NCI-H1930 (cell line): ENCODE results near the gene TOR1AIP2.
A peak's percentile ranks its signal among the peaks of the same experiment; 100 is the strongest.
"Not testable (repeated sequence)": the region's sequence is repeated elsewhere in the genome, so short reads cannot be mapped to it uniquely, and the experiment has no call there.

Source experiments
- DNase-seq, 2 experiments: peaks; one replicate each; lab custom pipeline; 2025; lab: John Stamatoyannopoulos, UW

TOR1AIP2 gene

DNA sequence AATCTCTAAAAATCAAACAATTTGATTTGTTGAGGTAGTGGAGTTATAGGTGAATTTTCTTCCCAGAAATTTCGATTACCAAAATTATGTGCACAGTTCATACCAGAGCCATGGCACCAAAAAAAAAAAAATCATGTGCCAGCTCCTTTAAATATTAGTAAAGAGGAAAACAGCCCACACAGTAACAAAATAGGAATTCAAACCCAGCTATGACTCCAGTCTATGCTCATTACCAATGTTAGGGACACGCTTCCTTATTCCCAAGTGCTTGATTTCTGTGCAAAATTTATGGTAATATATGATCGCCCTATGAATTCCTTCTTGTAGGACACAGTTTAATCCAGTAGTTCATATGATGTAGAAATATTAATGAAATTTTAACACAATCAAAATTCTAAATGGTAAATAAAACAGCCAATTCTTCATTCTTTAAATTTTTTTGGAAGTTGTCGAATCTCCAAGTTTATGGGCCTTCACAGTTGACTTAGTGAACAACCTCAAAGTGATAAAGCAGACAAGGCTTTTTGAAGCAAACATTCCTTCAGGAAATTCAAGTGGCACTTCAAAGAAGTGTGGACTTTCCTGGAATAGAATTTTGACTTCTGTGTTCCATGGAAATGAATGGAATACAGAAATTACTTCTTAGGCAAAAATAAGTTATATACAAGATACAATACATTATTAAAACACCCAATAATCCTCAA, 1.9 kb downstream of the TOR1AIP2 start:
- no peak for DNase-seq

DNA sequence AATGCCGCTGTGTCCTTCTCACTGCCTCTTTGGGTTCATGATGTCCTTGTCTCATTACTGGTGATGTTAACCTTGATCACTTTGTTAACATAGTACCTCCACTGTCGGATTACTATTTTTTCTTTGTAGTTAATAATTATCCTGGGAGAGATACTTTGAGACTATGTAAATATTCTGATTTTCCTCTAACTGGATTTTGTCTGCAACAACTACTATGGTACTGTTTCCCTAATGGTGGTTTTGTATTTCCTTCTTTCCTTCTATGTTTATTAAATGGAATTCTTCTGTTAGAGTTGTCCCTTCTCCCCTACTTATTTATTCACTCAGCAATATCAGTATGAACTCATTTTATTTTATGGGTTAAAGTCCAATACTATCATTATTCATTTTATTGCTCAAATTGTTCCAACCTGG, 4.2 kb downstream of the TOR1AIP2 start:
- DNase-seq = no peak

DNA sequence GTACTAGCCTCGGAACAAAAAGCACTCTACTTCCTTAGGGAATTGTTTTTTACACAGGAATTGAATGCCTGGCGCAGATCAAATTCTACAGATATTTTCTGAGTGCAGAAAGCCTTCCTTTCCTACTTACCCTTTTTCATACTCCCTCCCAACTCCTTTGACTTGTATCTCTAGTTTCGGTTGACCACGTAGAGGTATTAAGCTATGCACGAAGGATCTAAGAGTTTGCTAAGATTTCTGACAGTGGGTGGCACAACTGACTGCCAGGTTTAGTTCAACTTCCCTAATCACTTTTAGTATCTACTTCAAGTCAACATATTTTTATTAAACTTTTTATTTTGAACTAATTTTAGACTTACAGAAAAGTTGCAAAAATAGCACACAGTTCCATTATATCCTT, 5.0 kb downstream of the TOR1AIP2 start:
- DNase-seq = no peak

DNA sequence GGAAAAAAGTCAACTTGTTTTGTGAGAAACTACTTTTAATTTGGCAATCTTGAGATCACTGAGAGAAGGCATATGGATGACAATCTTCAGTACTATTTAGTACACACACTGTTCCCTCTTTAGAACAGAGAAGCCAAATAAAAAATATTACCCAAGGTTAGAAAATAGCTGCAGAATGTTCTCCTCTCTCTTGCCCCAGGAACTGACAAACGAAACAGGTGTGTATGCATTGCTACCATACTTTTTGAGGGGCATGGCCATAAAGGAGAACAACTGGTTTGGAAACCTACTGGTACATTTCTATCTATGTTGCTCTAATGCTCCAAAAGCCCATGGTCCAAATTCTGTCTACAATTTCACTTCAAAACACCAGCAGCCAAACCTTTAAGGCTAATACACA, 5.7 kb downstream of the TOR1AIP2 start:
- no peak for DNase-seq

DNA sequence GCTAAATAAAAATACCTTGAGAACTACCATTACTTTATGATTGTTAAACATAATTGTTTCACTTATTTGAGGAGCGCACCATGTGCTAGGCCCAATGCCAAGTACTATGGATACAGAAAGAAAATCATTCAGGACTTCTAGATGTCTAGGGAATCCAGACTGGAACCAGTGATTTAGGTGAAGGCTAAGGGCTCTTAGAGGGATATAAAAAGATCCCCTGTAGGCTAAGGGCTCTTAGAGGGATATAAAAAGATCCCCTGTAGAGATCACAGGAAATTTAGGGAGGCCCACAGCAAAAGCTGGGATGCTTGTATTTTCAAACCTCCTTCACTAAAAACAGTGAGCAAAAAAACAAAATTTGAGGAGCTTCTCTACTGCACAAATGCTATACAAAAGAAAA, 6.7 kb downstream of the TOR1AIP2 start:
- DNase-seq = no peak

DNA sequence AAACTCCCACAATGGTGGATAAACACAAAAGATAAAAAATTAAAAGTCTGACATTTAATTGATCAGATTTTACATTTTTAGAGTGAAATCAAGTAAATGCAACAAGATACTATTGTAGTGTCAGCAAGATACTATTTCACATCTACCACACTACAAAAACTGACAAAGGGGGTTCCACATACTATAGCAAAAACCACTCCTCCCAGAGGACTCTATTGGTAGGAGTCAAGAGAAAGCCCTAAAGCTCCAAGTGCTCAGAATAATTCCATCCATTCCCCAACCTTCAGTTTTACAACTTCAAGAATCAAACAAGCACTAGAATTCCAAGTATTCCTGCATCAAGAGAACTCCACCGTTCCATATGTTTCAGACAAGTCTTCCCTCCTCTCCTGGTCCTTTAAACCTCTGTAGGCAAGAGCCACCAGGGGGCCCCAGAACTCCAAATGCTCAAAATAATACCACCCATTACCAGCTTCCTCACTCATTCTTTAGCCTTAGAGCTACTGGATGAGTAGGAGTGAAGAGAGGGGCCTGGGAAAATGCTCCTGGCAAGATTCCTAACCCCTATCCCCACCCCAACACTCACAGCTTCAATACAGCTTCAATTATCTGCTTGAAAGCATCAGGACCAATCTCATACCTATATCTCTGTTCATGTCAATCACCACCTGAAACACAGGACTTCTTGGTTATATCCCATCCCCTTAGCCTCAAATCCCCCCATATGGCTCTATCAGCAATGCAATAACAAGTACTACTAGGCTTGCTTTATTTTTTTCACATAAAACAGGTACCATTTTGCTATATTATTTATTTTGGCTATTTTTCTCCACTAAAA, 9.9 kb downstream of the TOR1AIP2 start:
- peak in 1 of 2 experiments; percentile 19 for DNase-seq

DNA sequence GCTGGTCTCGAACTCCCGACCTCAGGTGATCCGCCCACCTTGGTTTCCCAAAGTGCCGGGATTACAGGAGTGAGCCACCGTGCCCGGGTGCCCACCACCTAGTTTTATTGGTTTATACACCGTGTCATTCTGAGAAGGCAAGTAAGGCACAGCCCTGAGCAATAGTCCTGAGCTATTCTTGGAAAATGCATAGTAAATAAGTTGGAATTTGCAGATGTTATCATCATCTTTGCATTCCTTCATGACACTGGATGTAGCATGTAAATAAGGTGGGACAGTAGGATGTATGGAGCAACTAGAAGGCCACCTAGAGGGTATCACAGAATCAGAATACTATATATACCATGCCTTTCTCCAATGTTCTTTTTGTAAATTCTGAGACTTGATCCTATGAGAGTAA, 11.0 kb downstream of the TOR1AIP2 start:
- DNase-seq = no peak

DNA sequence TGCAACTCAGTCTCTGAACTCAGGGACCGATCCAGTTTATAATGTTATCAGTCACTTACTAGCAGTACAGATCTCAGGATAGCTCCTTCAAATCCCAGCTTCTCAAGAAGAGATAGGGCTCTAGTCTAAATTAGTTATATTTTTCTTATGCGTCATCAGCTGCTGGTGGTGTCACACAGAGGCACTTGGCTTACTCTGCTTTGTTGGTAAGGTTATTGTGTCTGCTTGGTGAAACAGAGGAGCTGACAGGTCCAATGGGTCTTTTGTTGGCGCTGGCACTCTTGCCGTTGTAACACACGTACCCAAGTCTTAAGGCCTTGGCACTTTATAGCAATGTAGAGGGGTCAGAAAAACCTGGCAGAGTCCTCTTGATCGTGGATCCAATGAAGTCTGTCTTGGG, 12.2 kb downstream of the TOR1AIP2 start:
- no peak for DNase-seq

DNA sequence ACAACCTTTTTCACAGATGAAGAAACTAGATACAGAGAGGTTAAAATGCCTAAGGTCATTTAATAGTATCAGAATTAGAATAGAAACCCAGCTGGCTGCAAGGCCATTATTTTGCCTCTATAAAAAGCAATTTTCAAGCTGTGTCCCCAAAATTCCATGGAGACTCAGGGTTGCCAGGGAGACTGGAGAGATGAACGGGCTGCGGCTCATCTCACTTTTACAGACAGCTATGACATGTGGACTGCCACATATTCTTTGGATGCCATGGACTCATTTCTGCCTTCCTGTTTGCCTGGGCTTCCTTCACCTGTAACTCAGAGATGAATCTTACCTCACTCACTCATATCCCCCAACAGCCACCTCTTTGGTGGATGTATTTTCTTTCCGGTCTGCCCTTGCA, 17.0 kb downstream of the TOR1AIP2 start:
- no peak for DNase-seq

DNA sequence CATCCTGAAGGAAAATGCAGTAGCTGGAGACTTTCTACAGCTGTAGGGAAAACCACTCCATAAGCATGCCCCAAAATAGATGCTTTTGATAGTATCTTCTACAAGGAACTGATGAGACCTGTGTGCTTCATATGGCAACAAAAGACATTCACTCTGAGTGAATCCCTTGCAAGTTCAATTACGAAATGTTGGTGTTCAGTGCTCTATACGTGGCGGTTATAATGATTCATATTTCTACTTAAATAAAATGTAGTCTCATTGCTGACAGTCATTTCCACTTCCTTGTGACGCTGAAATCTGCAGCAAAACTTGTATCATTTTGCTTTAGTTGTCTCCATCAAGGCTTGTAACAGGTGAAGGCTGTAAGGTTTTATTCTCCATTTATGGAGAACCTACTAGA, 20.6 kb downstream of the TOR1AIP2 start:
- no peak for DNase-seq

DNA sequence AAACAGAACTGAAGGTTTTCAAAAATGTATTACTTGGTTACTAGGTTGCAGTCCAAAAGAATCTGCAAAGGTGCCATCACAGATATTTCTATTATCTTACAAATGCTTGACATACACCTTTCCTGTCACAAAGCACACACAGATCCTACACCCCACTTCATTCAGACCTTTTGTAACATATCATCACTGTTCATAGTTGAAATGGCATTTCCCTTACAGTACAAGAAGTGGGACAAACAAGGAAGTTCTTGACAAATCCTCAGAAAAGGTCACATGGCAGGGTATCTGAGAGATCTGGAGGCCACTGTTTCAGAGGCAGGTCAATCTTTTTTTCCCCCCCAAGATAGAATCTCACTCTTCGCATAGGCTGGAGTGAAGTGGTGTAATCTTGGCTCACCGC, 21.3 kb downstream of the TOR1AIP2 start:
- no peak for DNase-seq

DNA sequence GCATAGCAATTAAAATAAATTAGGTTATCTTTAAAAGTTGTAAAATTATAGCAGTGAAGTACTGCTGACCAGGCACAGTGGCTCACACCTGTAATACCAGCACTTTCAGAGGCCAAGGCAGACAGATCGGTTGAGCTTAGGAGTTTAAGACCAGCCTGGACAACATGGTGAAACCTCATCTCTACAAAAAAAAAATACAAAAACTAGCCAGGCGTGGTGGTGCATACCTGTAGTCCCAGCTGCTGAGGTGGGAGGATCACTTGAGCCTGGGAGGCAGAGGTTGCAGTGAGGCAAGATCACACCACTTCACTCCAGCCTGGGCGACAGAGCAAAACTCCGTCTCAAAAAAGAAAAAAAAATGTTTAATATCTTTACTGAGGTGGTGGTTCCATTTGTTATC, 21.8 kb downstream of the TOR1AIP2 start:
- DNase-seq = not testable (repeated sequence)

DNA sequence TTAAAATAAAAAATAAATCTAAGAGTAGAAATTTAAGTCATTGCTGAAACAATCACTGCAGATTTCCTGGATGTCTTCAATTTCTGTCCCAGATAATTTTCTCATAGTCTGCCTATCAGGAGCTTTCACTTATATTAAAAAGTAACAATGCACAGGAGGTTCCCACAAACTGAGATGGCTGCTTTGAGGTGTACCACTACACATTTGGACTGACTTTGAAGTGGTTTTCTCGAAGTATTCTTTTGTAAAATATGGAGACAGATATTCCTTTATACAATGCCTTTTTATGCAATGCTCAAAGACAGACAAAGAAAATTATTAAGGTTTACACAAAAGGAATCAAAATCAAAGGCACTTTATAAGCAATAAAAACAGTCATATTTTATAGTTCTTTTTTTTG, 24.5 kb downstream of the TOR1AIP2 start:
- no peak for DNase-seq

DNA sequence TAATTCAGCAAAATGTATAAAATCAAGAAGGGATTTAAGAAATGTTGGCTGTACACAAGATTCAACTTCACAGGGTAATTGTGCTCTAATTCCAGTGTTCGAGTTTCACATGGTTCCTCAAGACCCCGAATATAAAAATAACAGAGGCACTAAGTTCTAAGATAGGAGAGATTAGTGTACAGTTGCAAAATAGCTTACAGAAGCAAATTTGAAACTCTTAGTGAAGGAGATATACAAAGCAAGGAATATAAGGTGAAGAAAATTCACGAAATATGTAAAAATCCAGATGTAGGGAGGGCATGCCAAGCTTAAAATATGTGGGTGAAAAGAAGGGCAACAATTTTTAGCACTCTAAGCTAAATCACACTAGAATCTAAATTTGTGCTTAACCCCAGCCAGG, 29.4 kb downstream of the TOR1AIP2 start:
- DNase-seq = no peak

DNA sequence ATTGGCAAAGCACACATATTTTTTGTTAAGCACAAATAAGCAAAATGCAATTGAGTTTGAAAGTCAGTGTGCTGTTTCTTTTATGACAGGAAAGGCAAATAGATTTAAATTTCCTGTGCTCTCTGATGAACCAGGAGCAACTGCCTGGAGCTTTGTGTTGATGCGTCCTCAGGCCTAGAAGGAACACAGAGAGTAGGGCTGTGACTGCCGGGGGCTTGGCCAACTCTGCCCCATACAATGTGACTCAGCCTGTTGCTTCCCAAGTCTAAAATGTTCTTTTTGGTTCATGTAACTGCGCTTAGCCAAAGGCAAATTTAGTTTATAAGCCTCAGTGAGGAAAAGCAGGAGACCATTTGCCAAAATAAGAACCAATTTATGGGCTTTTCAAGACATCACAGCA, 37.5 kb downstream of the TOR1AIP2 start:
- DNase-seq = no peak

DNA sequence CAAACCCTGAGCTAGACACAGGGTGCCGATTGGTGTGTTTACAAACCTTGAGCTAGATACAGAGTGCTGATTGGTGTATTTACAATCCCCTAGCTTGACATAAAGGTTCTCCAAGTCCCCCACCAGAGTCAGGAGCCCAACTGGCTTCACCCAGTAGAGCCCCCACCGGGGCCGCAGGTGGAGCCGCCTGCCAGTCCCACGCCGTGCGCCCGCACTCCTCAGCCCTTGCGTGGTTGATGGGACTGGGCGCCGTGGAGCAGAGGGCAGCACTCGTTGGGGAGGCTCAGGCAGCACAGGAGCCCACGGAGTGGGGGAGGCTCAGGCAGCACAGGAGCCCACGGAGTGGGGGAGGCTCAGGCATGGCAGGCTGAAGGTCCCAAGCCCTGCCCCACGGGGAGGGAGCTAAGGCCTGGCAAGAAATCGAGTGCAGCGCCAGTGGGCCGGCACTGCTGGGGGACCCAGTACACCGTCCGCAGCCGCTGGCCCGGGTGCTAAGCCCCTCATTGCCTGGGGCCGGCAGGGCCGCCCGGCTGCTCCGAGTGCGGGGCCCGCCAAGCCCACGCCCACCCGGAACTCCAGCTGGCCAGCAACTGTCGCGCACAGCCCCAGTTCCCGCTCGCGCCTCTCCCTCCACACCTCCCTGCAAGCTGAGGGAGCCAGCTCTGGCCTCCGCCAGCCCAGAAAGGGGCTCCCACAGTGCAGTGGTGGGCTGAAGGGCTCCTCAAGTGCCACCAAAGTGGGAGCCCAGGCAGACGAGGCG, 40.7 kb downstream of the TOR1AIP2 start:
- DNase-seq = not testable (repeated sequence)

DNA sequence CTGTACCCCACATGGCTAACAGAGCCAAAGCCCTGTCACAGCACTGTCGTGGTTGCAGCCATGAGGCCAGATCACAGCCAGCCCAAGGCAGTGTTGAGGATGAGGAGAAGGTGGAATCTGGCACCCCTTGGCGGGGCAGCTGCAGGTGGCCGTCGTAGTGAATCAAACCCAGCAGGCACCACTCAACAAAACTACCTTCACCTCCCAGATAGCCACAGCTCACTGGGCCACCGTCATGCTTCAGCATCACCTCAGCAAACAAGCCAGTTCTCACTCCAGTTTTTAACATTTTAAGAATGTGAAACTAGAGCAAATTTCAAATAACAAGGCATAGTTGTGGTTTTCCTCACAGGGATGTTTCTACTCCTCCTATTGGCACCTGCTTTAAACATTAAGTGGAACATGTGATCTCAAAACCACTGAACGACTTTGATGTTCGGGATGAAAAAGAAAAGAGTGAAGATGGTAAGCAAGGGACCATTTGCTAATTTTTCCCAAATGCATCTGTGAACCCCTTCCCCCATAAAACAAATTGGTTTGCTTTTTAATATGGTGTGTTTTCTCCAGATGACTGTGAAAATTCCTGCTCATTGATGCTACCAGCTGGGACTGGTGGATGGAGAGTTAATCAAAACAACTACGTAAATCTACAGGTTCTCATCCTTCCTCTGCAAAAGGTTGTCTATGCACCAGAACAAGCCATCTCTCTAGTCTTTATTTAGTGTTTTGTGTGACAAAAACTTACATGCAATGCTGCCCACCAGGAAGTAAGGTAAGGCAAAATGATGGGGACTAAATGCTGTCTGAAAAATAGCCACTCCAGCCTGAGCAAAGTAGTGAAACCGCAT, 45.5 kb downstream of the TOR1AIP2 start:
- no peak for DNase-seq

DNA sequence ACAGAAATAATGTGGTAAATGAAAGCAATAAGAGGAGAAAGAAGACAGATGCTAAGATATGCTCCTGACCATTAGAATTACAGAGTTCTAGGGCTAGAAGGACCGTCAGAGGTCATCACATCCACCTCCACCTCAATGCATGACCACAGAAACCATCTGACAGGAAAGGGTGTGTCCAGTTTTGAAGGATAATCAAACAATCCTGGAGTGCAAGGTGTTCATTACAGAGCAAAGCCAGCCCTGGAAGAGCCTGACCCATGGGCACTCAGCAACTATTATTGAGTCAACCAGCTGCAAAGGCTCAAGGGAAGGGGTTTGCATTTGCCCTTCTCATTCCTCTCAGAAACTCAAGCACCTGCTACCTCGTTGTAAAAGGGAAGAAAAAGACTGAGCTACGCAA, 46.4 kb downstream of the TOR1AIP2 start:
- DNase-seq = no peak

DNA sequence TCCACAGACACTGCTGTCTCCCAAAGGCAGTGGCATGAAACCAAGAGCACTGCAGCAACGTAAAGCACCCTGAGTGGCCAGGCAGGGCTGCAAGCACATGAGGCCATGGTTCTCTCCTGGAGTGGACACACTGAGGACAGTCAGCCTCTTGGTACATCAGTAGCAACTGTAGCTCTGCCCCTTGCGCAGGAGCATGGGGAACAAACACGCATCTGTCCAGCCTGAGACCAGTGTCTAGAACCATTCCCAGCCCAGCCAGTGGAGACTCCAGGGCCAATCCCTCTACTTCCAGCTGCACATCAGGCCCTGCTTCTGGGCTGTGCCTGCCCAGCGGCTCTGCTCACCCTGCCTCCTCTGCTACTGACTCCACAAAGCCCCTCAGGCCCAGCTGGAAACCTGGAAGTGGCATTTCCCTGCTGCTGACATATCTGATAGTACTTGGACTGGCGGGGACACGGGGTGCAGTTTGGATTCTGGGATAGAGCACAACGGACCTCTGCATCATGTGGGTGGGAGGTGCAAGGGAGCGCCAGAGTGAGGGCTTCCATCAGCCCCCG, 49.0 kb downstream of the TOR1AIP2 start:
- DNase-seq = no peak

DNA sequence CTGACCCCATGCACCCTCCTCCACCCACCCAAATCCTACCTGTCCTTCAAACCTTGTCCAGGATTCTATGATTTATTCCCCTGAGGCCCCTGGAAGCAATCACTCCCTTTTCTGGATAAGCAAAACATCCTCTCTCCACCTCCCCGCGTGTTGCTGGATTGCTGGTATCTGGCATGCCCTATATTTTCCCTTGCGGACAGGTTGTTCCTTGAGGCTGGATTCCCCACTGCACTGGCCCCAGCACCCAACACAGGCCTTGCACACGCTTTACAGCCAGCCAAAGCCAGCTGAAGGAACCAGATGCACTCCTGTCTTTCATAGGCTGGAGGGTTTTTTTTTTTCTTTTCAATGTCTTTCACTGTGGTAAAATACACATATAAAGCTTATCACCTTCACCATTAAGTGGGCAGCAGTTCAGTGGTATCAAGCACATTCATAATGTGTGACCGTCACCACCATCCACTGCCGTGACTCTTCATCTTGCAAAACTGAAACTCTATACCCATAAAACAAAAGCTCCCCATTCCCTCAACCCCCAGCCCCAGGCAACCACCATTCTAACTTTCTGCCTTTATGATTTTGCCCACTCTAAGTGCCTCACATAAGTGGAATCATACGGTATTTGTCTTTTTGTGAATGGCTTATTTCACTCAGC, 50.9 kb downstream of the TOR1AIP2 start:
- DNase-seq = no peak
